Neural cell (in vitro differentiated cells): Measurements from ENCODE around the gene NHERF2.

Experiments
- EP300 ChIP-seq: fragments of 450-650 bp; conservative IDR thresholded peaks from 2 replicates; pipeline ENCODE4 v1.6.1; 2014; ENCODE audit warnings: antibody characterized with exemption, mild to moderate bottlenecking, moderate library complexity; ENCODE audit not compliant: poor library complexity, severe bottlenecking
- EZH2 ChIP-seq: fragments of 200-600, 300-800 bp; shearing (Covaris generic), sonication (generic); IDR thresholded peaks from 2 replicates; pipeline ENCODE4 v1.6.1; 2014; ENCODE audit warnings: antibody characterized with exemption, low read length, borderline replicate concordance, mild to moderate bottlenecking; ENCODE audit not compliant: insufficient read depth, poor library complexity, severe bottlenecking
- MXI1 ChIP-seq: fragments of 450-650 bp; conservative IDR thresholded peaks from 2 replicates; pipeline ENCODE4 v1.6.1; 2014; ENCODE audit warnings: antibody characterized with exemption, mild to moderate bottlenecking; ENCODE audit not compliant: poor library complexity, severe bottlenecking
- POLR2AphosphoS5 ChIP-seq: IDR thresholded peaks from 2 replicates; pipeline ENCODE4 v1.6.1; 2012
- RAD21 ChIP-seq: fragments of 450-650 bp; conservative IDR thresholded peaks from 2 replicates; pipeline ENCODE4 v1.6.1; 2014; ENCODE audit warnings: antibody characterized with exemption, mild to moderate bottlenecking, moderate library complexity
- TF ChIP-seq, protein P1 (sequence below): fragments of 450-650 bp; IDR thresholded peaks from 2 replicates; pipeline ENCODE4 v1.5.1; 2014; ENCODE audit warnings: antibody characterized with exemption, mild to moderate bottlenecking, moderate library complexity; ENCODE audit not compliant: poor library complexity, severe bottlenecking
- TF ChIP-seq, protein P2 (sequence below): IDR thresholded peaks from 2 replicates; pipeline ENCODE4 v1.6.1; 2012; ENCODE audit warnings: borderline replicate concordance

DNA sequence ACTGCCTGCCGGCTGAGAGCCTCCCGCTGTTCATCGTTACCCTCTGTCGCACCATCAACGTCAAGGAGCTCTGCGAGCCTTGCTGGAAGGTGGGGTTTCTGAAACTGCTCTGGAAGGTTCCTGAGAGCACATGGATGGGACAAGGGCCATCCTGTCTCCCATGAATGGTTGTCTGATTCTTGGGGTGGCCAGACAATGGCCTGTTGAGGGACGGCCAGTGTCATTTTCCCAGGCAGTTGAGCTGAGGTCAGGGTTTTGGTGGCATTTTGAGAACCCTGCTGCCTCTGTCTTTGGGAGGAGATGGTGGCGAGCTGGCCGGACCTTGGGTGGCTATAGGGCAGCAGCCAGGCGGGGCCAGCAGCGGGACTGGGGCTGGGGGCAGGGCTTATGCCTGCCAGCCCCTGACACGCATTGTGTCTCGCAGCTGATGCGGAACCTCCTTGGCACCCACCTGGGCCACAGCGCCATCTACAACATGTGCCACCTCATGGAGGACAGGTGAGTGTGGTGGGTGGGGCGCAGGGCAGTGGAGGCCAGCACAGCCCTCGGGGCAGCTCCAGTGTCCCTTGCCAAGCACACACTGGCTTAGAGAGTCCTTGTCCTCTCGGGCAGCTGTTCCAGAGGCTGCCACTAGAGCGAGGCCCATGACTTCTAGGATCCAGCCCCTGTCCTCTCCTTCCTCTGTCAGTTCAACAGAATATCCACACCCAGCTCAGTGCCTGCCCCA lies 30.1 kb downstream of the NHERF2 start:
- TF ChIP-seq RAD21 (no peak), POLR2AphosphoS5 (no peak), MXI1 (no peak), EP300 (no peak), EZH2 (no peak)
- TF ChIP-seq, protein P1, sequence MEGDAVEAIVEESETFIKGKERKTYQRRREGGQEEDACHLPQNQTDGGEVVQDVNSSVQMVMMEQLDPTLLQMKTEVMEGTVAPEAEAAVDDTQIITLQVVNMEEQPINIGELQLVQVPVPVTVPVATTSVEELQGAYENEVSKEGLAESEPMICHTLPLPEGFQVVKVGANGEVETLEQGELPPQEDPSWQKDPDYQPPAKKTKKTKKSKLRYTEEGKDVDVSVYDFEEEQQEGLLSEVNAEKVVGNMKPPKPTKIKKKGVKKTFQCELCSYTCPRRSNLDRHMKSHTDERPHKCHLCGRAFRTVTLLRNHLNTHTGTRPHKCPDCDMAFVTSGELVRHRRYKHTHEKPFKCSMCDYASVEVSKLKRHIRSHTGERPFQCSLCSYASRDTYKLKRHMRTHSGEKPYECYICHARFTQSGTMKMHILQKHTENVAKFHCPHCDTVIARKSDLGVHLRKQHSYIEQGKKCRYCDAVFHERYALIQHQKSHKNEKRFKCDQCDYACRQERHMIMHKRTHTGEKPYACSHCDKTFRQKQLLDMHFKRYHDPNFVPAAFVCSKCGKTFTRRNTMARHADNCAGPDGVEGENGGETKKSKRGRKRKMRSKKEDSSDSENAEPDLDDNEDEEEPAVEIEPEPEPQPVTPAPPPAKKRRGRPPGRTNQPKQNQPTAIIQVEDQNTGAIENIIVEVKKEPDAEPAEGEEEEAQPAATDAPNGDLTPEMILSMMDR: no peak
- TF ChIP-seq, protein P2, sequence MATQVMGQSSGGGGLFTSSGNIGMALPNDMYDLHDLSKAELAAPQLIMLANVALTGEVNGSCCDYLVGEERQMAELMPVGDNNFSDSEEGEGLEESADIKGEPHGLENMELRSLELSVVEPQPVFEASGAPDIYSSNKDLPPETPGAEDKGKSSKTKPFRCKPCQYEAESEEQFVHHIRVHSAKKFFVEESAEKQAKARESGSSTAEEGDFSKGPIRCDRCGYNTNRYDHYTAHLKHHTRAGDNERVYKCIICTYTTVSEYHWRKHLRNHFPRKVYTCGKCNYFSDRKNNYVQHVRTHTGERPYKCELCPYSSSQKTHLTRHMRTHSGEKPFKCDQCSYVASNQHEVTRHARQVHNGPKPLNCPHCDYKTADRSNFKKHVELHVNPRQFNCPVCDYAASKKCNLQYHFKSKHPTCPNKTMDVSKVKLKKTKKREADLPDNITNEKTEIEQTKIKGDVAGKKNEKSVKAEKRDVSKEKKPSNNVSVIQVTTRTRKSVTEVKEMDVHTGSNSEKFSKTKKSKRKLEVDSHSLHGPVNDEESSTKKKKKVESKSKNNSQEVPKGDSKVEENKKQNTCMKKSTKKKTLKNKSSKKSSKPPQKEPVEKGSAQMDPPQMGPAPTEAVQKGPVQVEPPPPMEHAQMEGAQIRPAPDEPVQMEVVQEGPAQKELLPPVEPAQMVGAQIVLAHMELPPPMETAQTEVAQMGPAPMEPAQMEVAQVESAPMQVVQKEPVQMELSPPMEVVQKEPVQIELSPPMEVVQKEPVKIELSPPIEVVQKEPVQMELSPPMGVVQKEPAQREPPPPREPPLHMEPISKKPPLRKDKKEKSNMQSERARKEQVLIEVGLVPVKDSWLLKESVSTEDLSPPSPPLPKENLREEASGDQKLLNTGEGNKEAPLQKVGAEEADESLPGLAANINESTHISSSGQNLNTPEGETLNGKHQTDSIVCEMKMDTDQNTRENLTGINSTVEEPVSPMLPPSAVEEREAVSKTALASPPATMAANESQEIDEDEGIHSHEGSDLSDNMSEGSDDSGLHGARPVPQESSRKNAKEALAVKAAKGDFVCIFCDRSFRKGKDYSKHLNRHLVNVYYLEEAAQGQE: no peak
